Left lung (tissue), 10 donors: ENCODE results near the gene PPFIA3. TPM values are rescaled to one million over a fixed set of nuclear protein-coding genes. Genes with fewer than 3 reads are reported as not detected.

ENCODE experiments used
- ATAC-seq: fragments of 200-7000 bp; cut with Tn5 transposase; one replicate; pipeline ENCODE4 v1.9.1; 2020; ENCODE audit warnings: moderate library complexity
- DNase-seq, 4 donors: peaks; one replicate each; pipeline ENCODE4 v3.0.0-alpha.2; 2013 to 2020
- H3K27ac ChIP-seq, 2 donors: fragments of 200-600 bp; sonication (generic) in 1 of 2; one replicate each; pipeline versions ENCODE4 v1.5.0 to v1.8.0; 2020 to 2021
- H3K27me3 ChIP-seq, 2 donors: fragments of 200-600 bp; sonication (generic) in 1 of 2; one replicate each; pipeline versions ENCODE4 v1.5.0 to v1.8.0; 2020 to 2021
- H3K36me3 ChIP-seq, 2 donors: fragments of 200-600 bp; sonication (generic) in 1 of 2; one replicate each; pipeline versions ENCODE4 v1.5.0 to v1.8.0; 2020 to 2021
- H3K4me1 ChIP-seq, 2 donors: fragments of 200-600 bp; one replicate each; pipeline ENCODE4 v1.8.0; 2021
- H3K4me3 ChIP-seq, 2 donors: fragments of 200-600 bp; sonication (generic) in 1 of 2; one replicate each; pipeline versions ENCODE4 v1.5.0 to v1.8.0; 2020 to 2021; ENCODE audit warnings: mild to moderate bottlenecking in 1 of 2
- H3K9me3 ChIP-seq, 2 donors: fragments of 200-600 bp; sonication (generic) in 1 of 2; one replicate each; pipeline versions ENCODE4 v1.5.0 to v1.8.0; 2020 to 2021
- CTCF ChIP-seq, 2 donors: fragments of 200-600 bp; sonication (generic) in 1 of 2; IDR thresholded peaks; one replicate each; pipeline versions ENCODE4 v1.5.0 to v1.8.0; 2021; ENCODE audit warnings: antibody characterized with exemption in 2 of 2
- intact Hi-C, 2 donors: fragments of 100-400 bp; cut with DNase I; formaldehyde crosslinking; loops; one replicate each; pipeline versions ENCODE4 v1.11.2 to v1.14.2; 2022
- polyA plus RNA-seq, 6 donors: library from polyadenylated mRNA; unstranded; fragments of 120-200 nt; gene quantifications; one replicate each; pipeline ENCODE4 v1.2.1, GENCODE V29; 2013; ENCODE audit not compliant: insufficient read length in 6 of 6
- total RNA-seq, 2 donors: library from RNA; stranded (reverse); fragmentation: NEBNext Ultra II Directional; extraction: Animal tissue kit (Norgen Biotek cat#: 25700); gene quantifications; one replicate each; pipeline ENCODE4 v1.2.1, GENCODE V29; 2021
- donor health status: DM: no; HTN: yes; CAD: no.
- donor health status: DM: no; HTN: no; CAD: no.

The PPFIA3 gene
- total and polyA plus RNA-seq, 8 donors: 5.9 to 9.9 (median 7.6) TPM

GRCh38 chr19:49194408-49194807 is 75.1 kb downstream of the PPFIA3 start:
- peaks cover 0 to 11% of the 10 kb centered on the region in 2 donors for H3K36me3 ChIP-seq
- intact Hi-C loops: no loop called here
- ATAC-seq: no peak

GRCh38 chr19:49196527-49197240 is 77.3 kb downstream of the PPFIA3 start:
- DNase-seq: peak in 2 of 4 donors; percentile 16 to 72
- Histone ChIP-seq H3K4me1 (peaks cover 0 to 17% of the 10 kb centered on the region in 2 donors), H3K9me3 (no peaks in the 10 kb centered on the region), H3K27me3 (no peaks in the 10 kb centered on the region), H3K27ac (peak overlapping the region in 1 of 2 donors; percentile 33), H3K36me3 (peaks cover 0 to 15% of the 10 kb centered on the region in 2 donors), H3K4me3 (no peak overlapping the region)
- TF ChIP-seq CTCF (IDR thresholded peaks at IDR 0.05): no peak
- intact Hi-C loops: no loop called here
- ATAC-seq: peak; percentile 24

More at GRCh38 chr19:49194408-49194807, 75.1 kb downstream of the PPFIA3 start:
- TF ChIP-seq CTCF (IDR thresholded peaks at IDR 0.05): no peak
- Histone ChIP-seq H3K27ac (no peak overlapping the region), H3K27me3 (no peaks in the 10 kb centered on the region), H3K4me1 (peaks cover 0 to 14% of the 10 kb centered on the region in 2 donors), H3K4me3 (no peak overlapping the region), H3K9me3 (no peaks in the 10 kb centered on the region)
- DNase-seq: no peak

DNA sequence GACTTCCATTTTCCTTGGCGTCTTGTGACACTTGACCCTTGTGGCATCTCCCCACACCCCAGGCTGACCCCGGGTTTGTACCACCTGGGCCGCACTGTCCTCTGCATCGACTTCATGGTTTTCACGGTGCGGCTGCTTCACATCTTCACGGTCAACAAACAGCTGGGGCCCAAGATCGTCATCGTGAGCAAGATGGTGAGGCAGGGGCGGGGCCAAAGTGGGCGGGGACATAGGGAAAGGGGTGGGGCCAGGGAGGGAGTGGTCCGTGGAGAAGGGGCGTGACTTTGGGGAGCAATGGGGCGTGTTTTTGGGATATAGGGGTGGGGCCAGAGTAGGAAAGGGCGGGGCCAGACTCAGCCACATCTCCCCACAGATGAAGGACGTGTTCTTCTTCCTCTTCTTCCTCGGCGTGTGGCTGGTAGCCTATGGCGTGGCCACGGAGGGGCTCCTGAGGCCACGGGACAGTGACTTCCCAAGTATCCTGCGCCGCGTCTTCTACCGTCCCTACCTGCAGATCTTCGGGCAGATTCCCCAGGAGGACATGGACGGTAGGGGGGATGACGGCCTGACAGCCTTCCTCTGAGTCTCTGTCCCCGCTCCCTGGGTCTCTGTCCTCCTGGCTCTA is 81.0 kb downstream of the PPFIA3 start:
- Histone ChIP-seq H3K36me3 (peaks cover 0 to 30% of the 10 kb centered on the region in 2 donors), H3K27me3 (no peaks in the 10 kb centered on the region), H3K27ac (no peak overlapping the region), H3K4me1 (peaks cover 0 to 18% of the 10 kb centered on the region in 2 donors), H3K9me3 (no peaks in the 10 kb centered on the region), H3K4me3 (no peak overlapping the region)
- ATAC-seq (no peak), DNase-seq (no peak)
- intact Hi-C loops: loop anchor here in 1 of 2 donors (10.0 kb wide), 1 partner anchor 96 kb away; no protein-coding TSS in a partner anchor
- no peak for TF ChIP-seq CTCF (IDR thresholded peaks at IDR 0.05)

Other genes with a start within 250 kb of the PPFIA3 start
- 10 to 100 TPM; 68.4 to 74.8 TPM for gene PPP1R15A, start 247.1 kb upstream of the PPFIA3 start, total RNA-seq
- 100 to 1,000 TPM in 1 of 6 donors, 10 to 100 TPM in 5; 36.3 to 110 (median 58.4) TPM for gene PPP1R15A, start 247.1 kb upstream of the PPFIA3 start, polyA plus RNA-seq
- gene TULP2, start 220.8 kb upstream of the PPFIA3 start, total RNA-seq: 1 to 10 TPM in 1 of 2 donors, under 1 TPM in 1; 0.89 to 1.2 TPM
- gene TULP2, start 220.8 kb upstream of the PPFIA3 start, polyA plus RNA-seq: 1 to 10 TPM in 3 of 6 donors, under 1 TPM in 3; 0.72 to 1.4 (median 1.1) TPM
- 100 to 1,000 TPM; 286 to 331 TPM for gene NUCB1, start 219.2 kb upstream of the PPFIA3 start, total RNA-seq
- 100 to 1,000 TPM; 171 to 210 (median 192) TPM for gene NUCB1, start 219.2 kb upstream of the PPFIA3 start, polyA plus RNA-seq
- gene DHDH, start 185.8 kb upstream of the PPFIA3 start, total RNA-seq: 1 to 10 TPM; 3.3 to 4.1 TPM
- gene DHDH, start 185.8 kb upstream of the PPFIA3 start, polyA plus RNA-seq: 1 to 10 TPM in 5 of 6 donors, under 1 TPM in 1; 0.86 to 2.4 (median 1.8) TPM
- gene BAX, start 164.7 kb upstream of the PPFIA3 start, total RNA-seq: 100 to 1,000 TPM; 130 to 141 TPM
- gene BAX, start 164.7 kb upstream of the PPFIA3 start, polyA plus RNA-seq: 10 to 100 TPM; 47.7 to 69.7 (median 60.8) TPM
- gene FTL, start 154.2 kb upstream of the PPFIA3 start, total RNA-seq: 1,000 to 10,000 TPM; 8,739 to 9,329 TPM
- 1,000 to 10,000 TPM; 1,119 to 1,450 (median 1,279) TPM for gene FTL, start 154.2 kb upstream of the PPFIA3 start, polyA plus RNA-seq
- gene GYS1, start 126.2 kb upstream of the PPFIA3 start, total RNA-seq: 10 to 100 TPM; 42.5 to 49.0 TPM
- gene GYS1, start 126.2 kb upstream of the PPFIA3 start, polyA plus RNA-seq: 10 to 100 TPM; 45.2 to 56.3 (median 50.0) TPM
- gene RUVBL2, start 125.7 kb upstream of the PPFIA3 start, total RNA-seq: 10 to 100 TPM; 46.6 to 66.6 TPM
- gene RUVBL2, start 125.7 kb upstream of the PPFIA3 start, polyA plus RNA-seq: 10 to 100 TPM; 67.9 to 83.7 (median 76.8) TPM
- not detected for gene LHB, start 102.5 kb upstream of the PPFIA3 start, total RNA-seq
- gene LHB, start 102.5 kb upstream of the PPFIA3 start, polyA plus RNA-seq: under 1 TPM in 2 of 6 donors, not detected in 4; 0.31 to 0.57 TPM
- gene CGB3, start 95.2 kb upstream of the PPFIA3 start, total RNA-seq: not detected
- under 1 TPM in 1 of 6 donors, not detected in 5; 0.81 TPM for gene CGB3, start 95.2 kb upstream of the PPFIA3 start, polyA plus RNA-seq
- gene CGB2, start 87.7 kb upstream of the PPFIA3 start, total RNA-seq: not detected
- gene CGB2, start 87.7 kb upstream of the PPFIA3 start, polyA plus RNA-seq: not detected
- not detected for gene CGB1, start 82.6 kb upstream of the PPFIA3 start, total RNA-seq
- not detected for gene CGB1, start 82.6 kb upstream of the PPFIA3 start, polyA plus RNA-seq
- under 1 TPM in 1 of 2 donors, not detected in 1; 0.50 TPM for gene CGB5, start 75.7 kb upstream of the PPFIA3 start, total RNA-seq
- not detected for gene CGB5, start 75.7 kb upstream of the PPFIA3 start, polyA plus RNA-seq
- gene CGB8, start 70.4 kb upstream of the PPFIA3 start, total RNA-seq: not detected
- gene CGB8, start 70.4 kb upstream of the PPFIA3 start, polyA plus RNA-seq: under 1 TPM in 1 of 6 donors, not detected in 5; 0.89 TPM
- under 1 TPM; 0.09 to 0.34 TPM for gene CGB7, start 61.8 kb upstream of the PPFIA3 start, total RNA-seq
- under 1 TPM; 0.11 to 0.69 (median 0.18) TPM for gene CGB7, start 61.8 kb upstream of the PPFIA3 start, polyA plus RNA-seq
- 1 to 10 TPM; 2.1 to 6.2 TPM for gene NTF4, start 54.7 kb upstream of the PPFIA3 start, total RNA-seq
- gene NTF4, start 54.7 kb upstream of the PPFIA3 start, polyA plus RNA-seq: 1 to 10 TPM in 2 of 6 donors, under 1 TPM in 4; 0.63 to 1.6 (median 0.78) TPM
- gene KCNA7, start 46.8 kb upstream of the PPFIA3 start, total RNA-seq: not detected
- gene KCNA7, start 46.8 kb upstream of the PPFIA3 start, polyA plus RNA-seq: under 1 TPM in 5 of 6 donors, not detected in 1; 0.04 to 0.12 (median 0.06) TPM
- 100 to 1,000 TPM; 161 to 173 TPM for gene SNRNP70, start 34.1 kb upstream of the PPFIA3 start, total RNA-seq
- gene SNRNP70, start 34.1 kb upstream of the PPFIA3 start, polyA plus RNA-seq: 100 to 1,000 TPM; 270 to 371 (median 354) TPM
- gene LIN7B, start 5.2 kb upstream of the PPFIA3 start, total RNA-seq: 1 to 10 TPM; 6.5 to 6.9 TPM
- 10 to 100 TPM in 2 of 6 donors, 1 to 10 TPM in 4; 7.3 to 12.5 (median 9.2) TPM for gene LIN7B, start 5.2 kb upstream of the PPFIA3 start, polyA plus RNA-seq
- gene C19orf73, start 401 bp upstream of the PPFIA3 start, total RNA-seq: 1 to 10 TPM; 1.7 to 2.1 TPM
- gene C19orf73, start 401 bp upstream of the PPFIA3 start, polyA plus RNA-seq: under 1 TPM in 4 of 6 donors, not detected in 2; 0.23 to 0.51 (median 0.25) TPM
- 1 to 10 TPM in 1 of 2 donors, under 1 TPM in 1; 0.26 to 1.5 TPM for gene HRC, start 35.9 kb downstream of the PPFIA3 start, total RNA-seq
- 10 to 100 TPM in 4 of 6 donors, 1 to 10 TPM in 2; 8.4 to 16.4 (median 11.1) TPM for gene HRC, start 35.9 kb downstream of the PPFIA3 start, polyA plus RNA-seq
- 10 to 100 TPM; 32.5 to 61.7 TPM for gene TRPM4, start 38.2 kb downstream of the PPFIA3 start, total RNA-seq
- 10 to 100 TPM; 14.3 to 39.7 (median 26.2) TPM for gene TRPM4, start 38.2 kb downstream of the PPFIA3 start, polyA plus RNA-seq
- gene SLC6A16, start 205.6 kb downstream of the PPFIA3 start, total RNA-seq: 1 to 10 TPM in 1 of 2 donors, under 1 TPM in 1; 0.52 to 1.0 TPM
- gene SLC6A16, start 205.6 kb downstream of the PPFIA3 start, polyA plus RNA-seq: 1 to 10 TPM; 2.5 to 6.2 (median 4.3) TPM
- gene CD37, start 215.9 kb downstream of the PPFIA3 start, total RNA-seq: 10 to 100 TPM; 59.0 to 83.2 TPM
- 10 to 100 TPM; 36.5 to 55.9 (median 52.4) TPM for gene CD37, start 215.9 kb downstream of the PPFIA3 start, polyA plus RNA-seq
- 10 to 100 TPM; 36.3 to 50.5 TPM for gene TEAD2, start 242.9 kb downstream of the PPFIA3 start, total RNA-seq
- gene TEAD2, start 242.9 kb downstream of the PPFIA3 start, polyA plus RNA-seq: 100 to 1,000 TPM; 108 to 136 (median 123) TPM
- gene DKKL1, start 244.3 kb downstream of the PPFIA3 start, total RNA-seq: 1 to 10 TPM in 1 of 2 donors, not detected in 1; 1.0 TPM
- gene DKKL1, start 244.3 kb downstream of the PPFIA3 start, polyA plus RNA-seq: 1 to 10 TPM; 3.4 to 5.5 (median 4.6) TPM